GM18951 (cell line): ENCODE results near the gene NKAIN2.

Experiments
- POLR2A ChIP-seq: IDR thresholded peaks from 4 replicates; pipeline ENCODE4 v1.6.1; 2011; ENCODE audit warnings: mild to moderate bottlenecking; ENCODE audit not compliant: insufficient read length, insufficient read depth; ENCODE audit errors: extremely low read depth
- in situ Hi-C: fragments of 300-500 bp; cut with MboI; formaldehyde crosslinking; loops from one replicate; pipeline ENCODE4 v1.12.0; 2022; ENCODE audit warnings: low sequenced_read_pairs, mixed read lengths, inconsistent platforms; ENCODE audit not compliant: unreplicated experiment

Gene NKAIN2

DNA sequence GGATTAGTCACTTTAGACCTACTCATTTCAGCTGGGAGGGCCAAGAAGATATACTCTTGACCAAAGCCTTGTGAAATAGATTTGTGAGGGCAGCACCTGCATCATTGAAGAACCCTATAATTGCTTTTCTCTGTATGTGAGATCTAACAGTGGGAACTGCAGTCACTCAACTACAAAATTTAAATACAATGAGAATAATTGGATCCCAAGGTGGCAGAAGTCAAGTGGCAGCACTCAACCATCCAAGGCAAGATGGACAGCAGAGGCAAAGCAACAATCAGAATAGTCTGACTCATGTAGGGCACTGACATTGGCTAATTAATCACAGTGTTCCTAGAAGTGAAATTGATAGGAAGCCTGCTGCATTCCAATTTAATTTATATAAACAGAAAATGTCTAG is 8.9 kb upstream of the NKAIN2 start:
- in situ Hi-C loops = no loop called here
- TF ChIP-seq POLR2A = no peak

- in situ Hi-C loops = loop anchor here (25.0 kb wide), 1 partner anchor 961 kb away; no protein-coding TSS in a partner anchor
- TF ChIP-seq POLR2A = no peak
Measured at GRCh38 chr6:123801067-123801466, 2.6 kb upstream of the NKAIN2 start.

DNA sequence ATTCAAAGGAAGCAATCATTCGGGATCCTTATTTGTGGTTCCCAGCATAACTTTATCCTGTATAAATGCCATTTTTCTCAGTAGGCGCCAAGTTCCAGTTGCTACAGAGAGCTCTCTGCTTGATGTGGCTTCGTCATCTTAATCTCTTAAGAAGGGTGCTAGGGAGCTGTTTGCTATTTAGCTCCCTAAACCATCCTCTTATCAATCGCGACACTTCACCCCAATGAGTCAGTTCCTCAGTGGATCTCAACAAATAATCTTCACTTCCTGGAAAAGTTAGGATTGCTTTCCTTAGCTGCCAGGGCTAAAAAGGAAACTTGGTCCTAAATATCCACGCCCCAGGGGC is 1.3 kb upstream of the NKAIN2 start:
- in situ Hi-C loops = loop anchor here (25.0 kb wide), 1 partner anchor 960 kb away; no protein-coding TSS in a partner anchor
- no peak for TF ChIP-seq POLR2A

DNA sequence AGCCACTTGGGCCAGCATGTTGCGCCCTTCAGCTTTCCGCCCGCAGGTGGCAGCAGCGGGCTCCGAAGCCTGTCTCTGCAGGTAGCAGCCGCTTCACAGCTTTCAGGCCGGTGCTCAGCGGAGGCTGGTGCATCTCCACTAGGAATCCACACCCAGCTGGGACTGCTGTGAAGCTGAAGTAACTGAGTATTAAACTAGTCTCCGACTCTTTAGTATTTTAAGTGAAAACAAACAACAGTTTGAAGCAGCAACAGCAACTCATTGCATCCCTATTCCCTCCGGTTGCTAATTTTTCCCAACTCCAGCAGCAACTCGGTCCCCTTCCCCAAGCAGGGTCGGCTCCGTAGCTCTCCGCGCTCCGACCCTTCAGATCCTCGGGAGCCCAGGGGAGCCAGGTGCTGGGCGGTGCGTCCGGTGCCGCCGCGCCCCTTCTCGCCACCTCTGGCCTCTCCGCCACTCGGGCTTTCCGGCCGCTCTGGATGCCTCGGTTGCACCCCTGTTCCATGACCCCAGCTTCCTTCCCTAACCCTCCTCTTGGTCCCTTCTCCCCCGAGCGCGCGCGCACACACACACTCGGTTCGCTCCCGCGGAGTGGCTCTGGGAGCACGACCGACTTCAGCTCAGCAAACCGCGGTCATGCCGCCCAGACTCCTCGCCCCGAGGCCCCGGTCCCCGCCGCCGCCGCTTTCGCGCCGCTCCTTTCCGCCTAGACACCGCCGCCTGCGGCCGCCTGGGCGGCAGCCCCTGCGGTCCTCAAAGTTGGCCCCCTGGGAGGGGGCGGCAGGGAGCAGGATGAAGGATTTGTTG is 765 bp upstream of the NKAIN2 start:
- TF ChIP-seq POLR2A = no peak
- in situ Hi-C loops = loop anchor here (25.0 kb wide), 1 partner anchor 959 kb away; no protein-coding TSS in a partner anchor

- TF ChIP-seq POLR2A = no peak
- in situ Hi-C loops = loop anchor here (25.0 kb wide), 1 partner anchor 958 kb away; no protein-coding TSS in a partner anchor
Measured at GRCh38 chr6:123804014-123804786, 535 bp downstream of the NKAIN2 start.

- no peak for TF ChIP-seq POLR2A
- in situ Hi-C loops = loop anchor here (25.0 kb wide), 1 partner anchor 957 kb away; no protein-coding TSS in a partner anchor
Measured at GRCh38 chr6:123804787-123805540, 1.3 kb downstream of the NKAIN2 start.

DNA sequence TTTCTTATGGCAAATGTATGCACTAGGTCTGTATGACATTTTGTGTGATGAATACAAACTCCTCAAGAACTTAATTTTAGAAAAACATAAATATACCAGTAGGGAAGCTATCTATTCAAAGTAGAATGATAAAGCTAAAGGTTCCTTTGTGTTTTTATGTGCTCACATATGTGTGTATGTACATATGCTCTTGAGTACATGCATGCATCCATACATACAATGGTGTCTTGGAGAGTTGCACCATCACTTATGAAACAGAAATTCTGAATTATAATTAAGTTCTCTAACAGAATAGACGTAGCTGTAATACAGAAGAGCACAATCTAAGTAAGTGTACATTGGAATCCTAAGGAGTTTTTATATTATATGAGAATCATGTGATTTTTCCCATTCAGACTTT is 2.3 kb downstream of the NKAIN2 start:
- in situ Hi-C loops = loop anchor here (25.0 kb wide), 1 partner anchor 956 kb away; no protein-coding TSS in a partner anchor
- TF ChIP-seq POLR2A = no peak

DNA sequence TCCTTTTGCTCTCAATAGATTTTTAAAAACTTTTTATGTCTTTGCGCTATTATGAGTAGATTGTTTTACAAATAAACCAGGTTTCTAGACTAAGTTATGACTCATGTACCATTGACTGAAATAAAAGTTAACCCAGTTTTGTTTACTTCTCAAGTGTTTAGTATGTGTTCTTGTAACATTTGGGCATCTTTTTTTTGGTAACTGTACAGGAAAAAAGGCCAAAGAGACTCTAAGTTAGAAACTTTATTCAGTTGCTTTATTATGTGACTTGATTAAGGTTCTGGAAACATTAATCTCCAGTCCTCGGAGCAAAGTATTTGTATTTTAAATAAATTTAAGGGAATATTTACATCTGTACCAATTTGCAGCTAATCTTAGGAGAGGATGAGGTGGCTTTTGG is 2.9 kb downstream of the NKAIN2 start:
- TF ChIP-seq POLR2A = no peak
- in situ Hi-C loops = loop anchor here (25.0 kb wide), 1 partner anchor 956 kb away; no protein-coding TSS in a partner anchor

DNA sequence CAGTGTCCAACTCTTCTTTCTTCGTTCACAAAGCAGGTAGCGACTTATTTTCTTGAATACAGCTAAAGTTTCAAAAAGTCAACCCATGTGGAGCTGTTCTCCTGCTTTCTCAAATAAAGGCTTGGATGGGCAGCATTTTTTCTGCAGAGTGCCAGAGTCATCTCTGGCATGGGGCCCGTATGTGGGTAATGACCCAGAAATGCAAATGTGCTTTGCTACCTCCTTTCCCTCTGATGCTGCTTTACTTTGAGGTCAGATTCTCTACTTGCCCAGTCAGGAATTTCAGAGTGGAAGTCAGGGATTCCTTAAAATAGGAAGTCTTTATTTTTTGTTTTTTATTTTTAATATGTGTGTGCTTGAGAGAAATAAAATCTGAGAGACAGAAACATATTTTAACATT is 4.9 kb downstream of the NKAIN2 start:
- in situ Hi-C loops = loop anchor here (25.0 kb wide), 1 partner anchor 954 kb away; no protein-coding TSS in a partner anchor

GRCh38 chr6:123810214-123810613 is 6.5 kb downstream of the NKAIN2 start:
- in situ Hi-C loops = loop anchor here (25.0 kb wide), 1 partner anchor 952 kb away; no protein-coding TSS in a partner anchor
- no peak for TF ChIP-seq POLR2A

More for the DNA sequence above, 4.9 kb downstream of the NKAIN2 start:
- TF ChIP-seq POLR2A = no peak

DNA sequence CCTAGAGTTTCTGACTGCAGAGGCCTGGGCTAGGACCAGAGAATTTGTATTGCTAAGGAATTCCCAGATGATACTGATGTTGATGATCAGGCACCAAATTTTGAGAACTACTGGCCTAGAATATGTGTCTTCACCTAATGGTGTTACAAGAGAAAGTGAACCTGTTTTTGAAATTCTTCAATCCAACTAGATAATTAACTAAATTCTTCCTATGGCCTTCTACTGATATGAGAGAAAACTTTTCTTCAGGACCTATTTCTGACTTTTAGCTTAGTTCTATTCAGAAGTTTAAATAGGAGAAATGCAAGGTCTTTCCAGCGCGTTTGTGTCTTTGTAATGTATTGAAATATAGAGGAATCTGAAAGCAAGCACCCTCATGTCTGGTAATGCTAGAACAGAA is 7.3 kb downstream of the NKAIN2 start:
- in situ Hi-C loops = loop anchor here (25.0 kb wide), 1 partner anchor 951 kb away; no protein-coding TSS in a partner anchor
- TF ChIP-seq POLR2A = no peak

GRCh38 chr6:123811378-123811777 is 7.7 kb downstream of the NKAIN2 start:
- TF ChIP-seq POLR2A = no peak
- in situ Hi-C loops = loop anchor here (25.0 kb wide), 1 partner anchor 951 kb away; no protein-coding TSS in a partner anchor

GRCh38 chr6:123812621-123813020 is 9.0 kb downstream of the NKAIN2 start:
- in situ Hi-C loops = loop anchor here (25.0 kb wide), 1 partner anchor 950 kb away; no protein-coding TSS in a partner anchor
- TF ChIP-seq POLR2A = no peak

DNA sequence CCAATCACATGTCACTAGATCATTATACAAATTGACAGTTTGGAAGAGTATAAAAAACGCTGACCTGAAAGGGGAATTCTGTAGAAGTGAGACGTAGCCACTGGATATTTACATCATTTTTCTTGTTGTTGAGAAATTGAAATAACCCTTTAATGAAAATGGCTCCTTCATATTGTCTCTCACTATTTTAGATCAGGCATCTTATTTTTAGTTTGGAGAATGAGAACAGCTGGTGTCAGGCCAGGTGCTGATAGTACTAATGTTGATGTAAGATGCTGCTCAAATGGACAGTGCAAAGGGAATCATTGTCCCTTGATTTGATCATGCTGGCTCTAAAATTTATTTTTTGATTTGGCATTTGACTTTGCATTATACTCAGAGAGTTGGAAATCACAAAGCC is 17.4 kb downstream of the NKAIN2 start:
- TF ChIP-seq POLR2A = no peak
- in situ Hi-C loops = loop anchor here (25.0 kb wide), 1 partner anchor 941 kb away; no protein-coding TSS in a partner anchor
